Progenitor cell of endocrine pancreas (in vitro differentiated cells): ENCODE measurements around the gene RPL38. TPM values are rescaled to one million over a fixed set of nuclear protein-coding genes. Genes with fewer than 3 reads are reported as not detected.
A peak's percentile ranks its signal among the peaks of the same experiment; 100 is the strongest.

Source experiments
- DNase-seq: peaks from one replicate; pipeline ENCODE4 v3.0.0; 2021; ENCODE audit warnings: low spot score; ENCODE audit not compliant: unreplicated experiment
- H3K27ac Mint-ChIP-seq: 2 replicates; pipeline ENCODE4 v1.8.0; 2021; ENCODE audit warnings: mild to moderate bottlenecking, moderate library complexity, mixed read lengths
- H3K27me3 Mint-ChIP-seq: 2 replicates; pipeline ENCODE4 v1.8.0; 2021; ENCODE audit warnings: mixed read lengths
- H3K36me3 Mint-ChIP-seq: 2 replicates; pipeline ENCODE4 v1.8.0; 2022; ENCODE audit warnings: mixed read lengths; ENCODE audit not compliant: insufficient read depth
- H3K4me1 Mint-ChIP-seq: 2 replicates; pipeline ENCODE4 v1.8.0; 2021; ENCODE audit warnings: low read depth, mixed read lengths
- H3K4me3 Mint-ChIP-seq: 2 replicates; pipeline ENCODE4 v1.8.0; 2021; ENCODE audit warnings: low read depth, mild to moderate bottlenecking, moderate library complexity, mixed read lengths
- H3K9me3 Mint-ChIP-seq: 2 replicates; pipeline ENCODE4 v1.8.0; 2021; ENCODE audit warnings: low read depth, mixed read lengths
- total RNA-seq: library from RNA; stranded (reverse); gene quantifications from 2 replicates; pipeline ENCODE4 v1.2.1, GENCODE V29; 2021
- TF ChIP-seq, protein P1 (sequence below): fragments of 200-600 bp; sonication (generic); IDR thresholded peaks from one replicate; pipeline ENCODE4 v1.5.0; 2021; ENCODE audit warnings: antibody characterized with exemption, mild to moderate bottlenecking; ENCODE audit not compliant: unreplicated experiment

RPL38 gene
- total RNA-seq, 1 donor from 2014 or later: 798 TPM

DNA sequence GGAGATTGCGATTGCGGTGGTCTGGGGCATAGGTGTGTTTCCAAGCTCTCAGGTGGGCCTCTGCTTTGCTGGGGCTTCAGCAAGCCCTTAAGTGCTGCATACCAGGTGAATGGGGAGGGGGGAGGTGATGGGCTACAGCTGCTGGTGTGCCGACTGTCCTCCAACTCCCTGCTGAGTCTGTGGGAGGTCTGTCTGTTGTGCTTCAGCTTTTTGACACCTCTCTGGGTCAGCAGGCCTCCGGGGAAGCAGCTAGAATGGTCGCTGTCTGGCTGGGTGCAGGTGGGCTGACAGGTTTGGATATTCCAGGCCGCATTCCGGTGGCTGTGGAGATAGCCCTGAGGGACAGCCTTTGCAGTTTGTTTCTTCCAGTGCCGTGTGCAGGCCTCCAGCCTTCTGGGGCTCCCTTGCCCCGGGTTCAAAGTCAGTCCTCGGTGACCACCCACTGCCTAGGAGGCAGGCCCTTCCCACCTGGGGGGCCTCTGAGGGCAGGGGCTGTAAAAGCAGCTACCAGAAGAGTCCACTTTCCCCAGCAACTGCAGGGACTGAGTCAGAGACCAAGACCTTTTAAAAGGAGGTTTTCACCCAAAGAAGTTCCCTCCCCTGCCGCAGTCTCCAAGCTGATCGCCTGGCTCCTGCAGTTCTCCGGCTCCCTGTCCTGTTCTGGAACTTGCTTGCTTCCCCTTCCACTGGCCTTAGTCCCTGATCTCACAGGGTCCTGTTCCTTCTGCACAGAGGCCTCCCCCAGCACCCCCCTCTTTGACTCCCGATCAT, 7.8 kb downstream of the RPL38 start:
- no peak for DNase-seq
- Mint-ChIP-seq H3K36me3 (peaks cover 19% of the 10 kb centered on the region), H3K27ac (no peak overlapping the region)

DNA sequence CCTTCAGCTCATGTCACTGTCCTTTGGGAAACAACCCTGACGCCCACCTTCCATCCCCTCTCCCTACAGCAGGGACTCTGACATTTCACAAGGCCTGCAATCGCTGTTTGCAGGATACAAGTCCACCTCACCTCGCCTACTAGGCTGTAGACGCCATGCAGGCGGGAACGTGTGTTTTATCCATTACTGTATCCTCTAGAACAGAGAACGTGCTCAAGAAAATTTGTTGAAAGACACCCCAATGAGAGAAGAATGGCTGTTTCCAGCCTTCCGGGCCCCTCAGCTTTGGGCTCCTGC, 8.4 kb downstream of the RPL38 start:
- Mint-ChIP-seq H3K9me3 (no peaks in the 10 kb centered on the region), H3K4me1 (peaks cover 12% of the 10 kb centered on the region), H3K36me3 (peaks cover 16% of the 10 kb centered on the region), H3K27ac (no peak overlapping the region), H3K4me3 (no peak overlapping the region), H3K27me3 (peaks cover 57% of the 10 kb centered on the region)
- DNase-seq: no peak
- TF ChIP-seq, protein P1, sequence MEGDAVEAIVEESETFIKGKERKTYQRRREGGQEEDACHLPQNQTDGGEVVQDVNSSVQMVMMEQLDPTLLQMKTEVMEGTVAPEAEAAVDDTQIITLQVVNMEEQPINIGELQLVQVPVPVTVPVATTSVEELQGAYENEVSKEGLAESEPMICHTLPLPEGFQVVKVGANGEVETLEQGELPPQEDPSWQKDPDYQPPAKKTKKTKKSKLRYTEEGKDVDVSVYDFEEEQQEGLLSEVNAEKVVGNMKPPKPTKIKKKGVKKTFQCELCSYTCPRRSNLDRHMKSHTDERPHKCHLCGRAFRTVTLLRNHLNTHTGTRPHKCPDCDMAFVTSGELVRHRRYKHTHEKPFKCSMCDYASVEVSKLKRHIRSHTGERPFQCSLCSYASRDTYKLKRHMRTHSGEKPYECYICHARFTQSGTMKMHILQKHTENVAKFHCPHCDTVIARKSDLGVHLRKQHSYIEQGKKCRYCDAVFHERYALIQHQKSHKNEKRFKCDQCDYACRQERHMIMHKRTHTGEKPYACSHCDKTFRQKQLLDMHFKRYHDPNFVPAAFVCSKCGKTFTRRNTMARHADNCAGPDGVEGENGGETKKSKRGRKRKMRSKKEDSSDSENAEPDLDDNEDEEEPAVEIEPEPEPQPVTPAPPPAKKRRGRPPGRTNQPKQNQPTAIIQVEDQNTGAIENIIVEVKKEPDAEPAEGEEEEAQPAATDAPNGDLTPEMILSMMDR: no peak

More for the DNA sequence above, 7.8 kb downstream of the RPL38 start:
- Mint-ChIP-seq H3K9me3 (no peaks in the 10 kb centered on the region), H3K4me1 (peaks cover 13% of the 10 kb centered on the region), H3K27me3 (peaks cover 51% of the 10 kb centered on the region), H3K4me3 (no peak overlapping the region)
- TF ChIP-seq, protein P1: no peak

DNA sequence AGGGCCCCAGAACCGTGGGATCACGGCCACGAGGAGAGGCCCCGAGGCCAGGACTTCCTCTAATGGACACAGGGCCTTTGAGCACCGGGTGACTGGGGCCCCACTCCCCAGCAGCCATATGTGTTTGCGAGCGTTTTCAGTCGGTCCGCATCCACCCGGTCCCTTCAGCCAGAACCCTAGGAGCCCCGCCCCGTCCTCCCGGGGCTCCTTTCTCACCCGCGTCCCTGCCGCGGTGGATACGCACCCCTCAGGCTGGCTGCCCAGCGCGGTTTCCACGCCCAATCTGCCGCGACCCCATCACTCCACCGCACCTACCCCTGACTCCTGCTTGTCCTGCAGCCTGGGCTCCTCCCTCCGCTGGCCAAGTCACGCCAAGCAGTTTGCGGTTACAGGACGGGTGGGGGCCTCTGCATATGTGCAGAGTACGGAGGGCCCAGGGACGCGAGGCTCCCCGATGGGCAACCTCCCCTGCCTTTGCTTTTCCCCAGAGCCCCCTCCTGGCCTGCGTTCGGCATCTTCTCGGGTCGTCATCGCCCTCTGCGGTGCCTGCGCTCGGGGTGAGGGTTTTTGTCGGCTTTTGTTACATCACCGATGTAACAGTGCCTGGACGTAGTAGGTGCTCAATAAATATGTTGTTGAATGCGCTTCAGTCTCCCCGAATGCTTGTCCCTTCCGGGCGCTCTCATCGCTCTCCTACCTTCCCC, 8.9 kb downstream of the RPL38 start:
- DNase-seq: no peak
- H3K36me3 Mint-ChIP-seq: peaks cover 16% of the 10 kb centered on the region
- TF ChIP-seq, protein P1: no peak
- peaks cover 61% of the 10 kb centered on the region for H3K27me3 Mint-ChIP-seq
- peaks cover 12% of the 10 kb centered on the region for H3K4me1 Mint-ChIP-seq
- peak overlapping the region; percentile 65 for H3K4me3 Mint-ChIP-seq
- H3K9me3 Mint-ChIP-seq: no peaks in the 10 kb centered on the region
- H3K27ac Mint-ChIP-seq: no peak overlapping the region

DNA sequence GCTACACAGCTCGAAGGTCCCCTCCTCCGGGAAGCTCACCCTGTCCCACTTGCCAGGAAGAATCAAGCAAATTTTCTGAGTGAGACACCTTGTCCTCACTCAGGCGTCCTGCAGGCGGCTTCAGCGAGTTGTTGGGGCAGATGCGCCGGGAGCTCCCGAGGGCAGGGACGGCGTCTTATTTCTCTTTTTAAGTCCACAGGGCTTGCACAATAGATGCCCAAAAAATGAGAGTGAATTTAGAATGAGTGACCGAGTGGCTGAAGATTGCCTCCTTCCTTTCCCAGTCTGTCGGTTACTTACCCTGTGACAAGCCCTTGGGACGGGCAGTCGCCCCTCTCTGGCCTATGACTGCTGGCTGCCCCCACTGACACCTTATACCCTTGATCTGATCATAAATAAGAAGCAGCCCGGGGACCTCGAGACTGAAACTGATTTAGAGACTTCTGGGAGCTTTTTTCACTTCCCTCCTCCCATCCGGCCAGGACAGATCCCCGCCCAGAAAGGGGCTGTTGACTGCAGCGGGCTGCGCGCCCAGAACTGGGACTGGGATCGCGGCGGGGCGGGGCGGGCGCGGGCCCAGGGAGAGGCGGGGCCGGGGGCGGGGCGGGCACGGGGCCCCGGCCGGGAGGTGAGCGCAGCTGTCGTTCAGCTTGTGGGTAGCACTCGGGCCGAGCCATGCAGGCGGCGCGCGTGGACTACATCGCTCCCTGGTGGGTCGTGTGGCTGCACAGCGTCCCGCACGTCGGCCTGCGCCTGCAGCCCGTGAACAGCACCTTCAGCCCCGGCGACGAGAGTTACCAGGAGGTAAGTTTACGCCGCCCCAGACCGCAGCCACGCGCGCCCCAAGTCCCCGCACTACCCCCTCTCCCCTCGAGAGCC, 9.7 kb downstream of the RPL38 start, which contains the start of gene TTYH2:
Gene TTYH2 (plus strand): TSS at position 659 of the 879 bp plus-strand sequence. CDS start 17 bp downstream, at position 676.
- Mint-ChIP-seq H3K4me3 (peak within 1 kb of the TSS; percentile 65), H3K27ac (peak within 1 kb of the TSS; percentile 47), H3K9me3 (no peaks in the 10 kb centered on the region), H3K36me3 (peaks cover 16% of the 10 kb centered on the region), H3K4me1 (peaks cover 10% of the 10 kb centered on the region), H3K27me3 (peaks cover 61% of the 10 kb centered on the region)
- TF ChIP-seq, protein P1: peak; percentile 30
- peak; percentile 39 for DNase-seq
